ENCODE results near the gene KDM2B.

Gene KDM2B

GRCh38 chr12:121568518-121568917 is 12.3 kb downstream of the KDM2B start:
- H4K20me1 ChIP-seq (ENCODE audit: insufficient read depth, low read length) = no peaks in the 10 kb centered on the region
- H3K4me3 ChIP-seq (ENCODE audit: low read length) = no peak overlapping the region
- H3K9ac ChIP-seq (ENCODE audit: low read length) = no peak overlapping the region
- H3K9me2 ChIP-seq (replicated peaks; ENCODE audit: insufficient read depth, low read length) = no peaks in the 10 kb centered on the region
- H3K79me2 ChIP-seq (ENCODE audit: low read length) = no peaks in the 10 kb centered on the region
- H3K27me3 ChIP-seq (replicated peaks; ENCODE audit: insufficient read depth, low read length) = no peaks in the 10 kb centered on the region
- no peaks in the 10 kb centered on the region for H3K4me1 ChIP-seq (ENCODE audit: low read length)
- H3K4me2 ChIP-seq (ENCODE audit: low read depth, low read length) = no peak overlapping the region
- DNase-seq = no peak
- H2AFZ ChIP-seq (ENCODE audit: low read length) = no peak overlapping the region
- no peak overlapping the region for H3K27ac ChIP-seq (ENCODE audit: low read length)
- TF ChIP-seq CTCF (IDR thresholded peaks at IDR 0.05; ENCODE audit: low read length) (no peak), EZH2 (optimal IDR thresholded peaks at IDR 0.05; ENCODE audit: low read depth, low read length) (no peak), EZH2phosphoT487 (IDR thresholded peaks at IDR 0.05; ENCODE audit: low read length) (no peak)
- no peaks in the 10 kb centered on the region for H3K36me3 ChIP-seq (replicated peaks; ENCODE audit: insufficient read depth, low read length)
- no peaks in the 10 kb centered on the region for H3F3A ChIP-seq (ENCODE audit: insufficient read depth, low read length)
- no peaks in the 10 kb centered on the region for H3K9me3 ChIP-seq (replicated peaks; ENCODE audit: insufficient read depth, low read length)

DNA sequence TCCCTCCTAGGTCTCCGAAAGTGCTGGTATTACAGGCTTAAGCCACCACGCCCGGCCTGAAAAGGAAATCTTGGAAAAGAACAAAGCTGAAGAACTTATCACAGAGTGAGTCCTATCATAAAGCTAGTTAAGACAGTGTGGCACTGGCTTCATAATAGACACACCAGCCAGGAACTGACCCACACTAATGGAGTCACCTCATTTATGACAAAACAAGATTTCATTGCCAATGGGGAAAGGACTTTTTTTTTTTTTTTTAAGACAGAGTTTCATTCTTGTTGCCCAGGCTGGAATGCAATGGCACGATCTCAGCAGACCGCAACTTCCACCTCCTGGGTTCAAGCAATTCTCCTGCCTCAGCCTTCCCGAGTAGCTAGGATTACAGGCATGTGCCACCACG is 15.7 kb downstream of the KDM2B start:
- Histone ChIP-seq H3K9ac (ENCODE audit: low read length) (no peak overlapping the region), H3K9me3 (replicated peaks; ENCODE audit: insufficient read depth, low read length) (no peaks in the 10 kb centered on the region), H2AFZ (ENCODE audit: low read length) (no peak overlapping the region), H3K9me2 (replicated peaks; ENCODE audit: insufficient read depth, low read length) (no peaks in the 10 kb centered on the region), H3K27ac (ENCODE audit: low read length) (no peak overlapping the region), H3K79me2 (ENCODE audit: low read length) (no peaks in the 10 kb centered on the region), H3K36me3 (replicated peaks; ENCODE audit: insufficient read depth, low read length) (no peaks in the 10 kb centered on the region), H3K4me3 (ENCODE audit: low read length) (no peak overlapping the region), H3K4me1 (ENCODE audit: low read length) (no peaks in the 10 kb centered on the region), H3K4me2 (ENCODE audit: low read depth, low read length) (no peak overlapping the region), H3K27me3 (replicated peaks; ENCODE audit: insufficient read depth, low read length) (no peaks in the 10 kb centered on the region), H3F3A (ENCODE audit: insufficient read depth, low read length) (no peaks in the 10 kb centered on the region), H4K20me1 (ENCODE audit: insufficient read depth, low read length) (no peaks in the 10 kb centered on the region)
- TF ChIP-seq CTCF (IDR thresholded peaks at IDR 0.05; ENCODE audit: low read length) = no peak
- TF ChIP-seq EZH2phosphoT487 (IDR thresholded peaks at IDR 0.05; ENCODE audit: low read length) = no peak
- TF ChIP-seq EZH2 (optimal IDR thresholded peaks at IDR 0.05; ENCODE audit: low read depth, low read length) = no peak
- no peak for DNase-seq

DNA sequence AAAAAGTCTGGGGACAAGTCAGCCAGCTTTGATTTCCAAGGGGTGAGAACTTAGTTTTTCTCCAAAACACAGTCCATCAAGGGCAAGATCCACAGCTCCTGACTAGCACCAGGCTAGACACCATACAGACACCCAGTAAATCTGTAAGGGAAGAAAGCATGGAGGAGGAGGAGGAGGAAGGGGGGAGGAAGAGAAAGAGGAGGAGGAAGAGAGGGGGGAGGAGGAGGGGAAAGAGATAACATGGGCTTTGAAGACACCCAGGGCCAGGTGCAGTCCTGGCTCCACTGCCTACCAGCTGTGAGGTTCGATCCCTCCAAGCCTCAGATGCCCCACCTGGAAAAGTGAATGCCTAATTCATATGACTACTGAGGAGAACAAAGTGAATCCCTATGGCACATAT is 18.3 kb downstream of the KDM2B start:
- Histone ChIP-seq H4K20me1 (ENCODE audit: insufficient read depth, low read length) (no peaks in the 10 kb centered on the region), H2AFZ (ENCODE audit: low read length) (no peak overlapping the region), H3K9me3 (replicated peaks; ENCODE audit: insufficient read depth, low read length) (no peaks in the 10 kb centered on the region), H3K4me3 (ENCODE audit: low read length) (no peak overlapping the region), H3K27me3 (replicated peaks; ENCODE audit: insufficient read depth, low read length) (no peaks in the 10 kb centered on the region), H3K27ac (ENCODE audit: low read length) (no peak overlapping the region), H3K9ac (ENCODE audit: low read length) (no peak overlapping the region), H3K4me1 (ENCODE audit: low read length) (no peaks in the 10 kb centered on the region), H3K36me3 (replicated peaks; ENCODE audit: insufficient read depth, low read length) (no peaks in the 10 kb centered on the region), H3K4me2 (ENCODE audit: low read depth, low read length) (no peak overlapping the region), H3K79me2 (ENCODE audit: low read length) (no peaks in the 10 kb centered on the region), H3K9me2 (replicated peaks; ENCODE audit: insufficient read depth, low read length) (no peaks in the 10 kb centered on the region), H3F3A (ENCODE audit: insufficient read depth, low read length) (no peaks in the 10 kb centered on the region)
- TF ChIP-seq EZH2 (optimal IDR thresholded peaks at IDR 0.05; ENCODE audit: low read depth, low read length) = no peak
- TF ChIP-seq CTCF (IDR thresholded peaks at IDR 0.05; ENCODE audit: low read length) = no peak
- TF ChIP-seq EZH2phosphoT487 (IDR thresholded peaks at IDR 0.05; ENCODE audit: low read length) = no peak
- no peak for DNase-seq

All from MM.1S (cell line).